HG02973 (cell line): Measurements from ENCODE around the gene WNT3A.
"Not testable (repeated sequence)": the region's sequence is repeated elsewhere in the genome, so short reads cannot be mapped to it uniquely, and the experiment has no call there.

Experiments
- ATAC-seq: cut with Tn5 transposase; IDR thresholded peaks from one replicate; pipeline ENCODE4 v1.9.1; 2021; ENCODE audit warnings: moderate library complexity; ENCODE audit not compliant: unreplicated experiment

The WNT3A gene

DNA sequence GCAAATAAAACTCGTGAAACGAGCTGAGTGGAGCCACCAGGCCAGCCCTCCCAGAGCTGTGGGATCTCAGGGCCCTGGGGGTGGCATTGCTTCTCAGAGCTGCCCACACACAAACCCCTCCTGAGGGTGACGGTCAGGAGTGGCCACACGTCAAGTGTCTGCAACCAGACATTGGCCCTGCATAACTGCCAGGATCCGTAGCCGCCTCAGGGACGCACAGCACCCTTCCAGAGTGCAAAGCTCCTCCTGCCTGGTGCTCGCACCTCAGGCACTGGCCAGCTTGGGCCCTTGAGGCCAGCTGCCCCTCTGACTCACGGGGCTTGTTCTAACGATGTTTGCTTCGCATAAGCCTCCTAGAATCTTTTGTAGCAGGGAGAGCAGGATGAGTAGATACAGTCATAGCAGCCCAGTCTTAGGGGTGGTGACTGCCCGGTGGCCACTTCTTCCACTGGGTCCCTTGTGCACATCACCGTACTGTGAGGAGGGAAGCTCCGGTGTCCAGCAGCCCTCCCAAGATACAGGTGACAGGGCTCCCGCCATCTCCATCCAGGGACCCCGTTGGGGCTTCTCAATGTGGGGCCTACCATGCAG is 5.0 kb downstream of the WNT3A start:
- ATAC-seq: no peak

GRCh38 chr1:228012555-228012954 is 5.8 kb downstream of the WNT3A start:
- no peak for ATAC-seq

- ATAC-seq: no peak
Observed at GRCh38 chr1:228013131-228013934, 6.5 kb downstream of the WNT3A start.

- ATAC-seq: no peak
Observed at GRCh38 chr1:228013935-228014930, 7.4 kb downstream of the WNT3A start.

DNA sequence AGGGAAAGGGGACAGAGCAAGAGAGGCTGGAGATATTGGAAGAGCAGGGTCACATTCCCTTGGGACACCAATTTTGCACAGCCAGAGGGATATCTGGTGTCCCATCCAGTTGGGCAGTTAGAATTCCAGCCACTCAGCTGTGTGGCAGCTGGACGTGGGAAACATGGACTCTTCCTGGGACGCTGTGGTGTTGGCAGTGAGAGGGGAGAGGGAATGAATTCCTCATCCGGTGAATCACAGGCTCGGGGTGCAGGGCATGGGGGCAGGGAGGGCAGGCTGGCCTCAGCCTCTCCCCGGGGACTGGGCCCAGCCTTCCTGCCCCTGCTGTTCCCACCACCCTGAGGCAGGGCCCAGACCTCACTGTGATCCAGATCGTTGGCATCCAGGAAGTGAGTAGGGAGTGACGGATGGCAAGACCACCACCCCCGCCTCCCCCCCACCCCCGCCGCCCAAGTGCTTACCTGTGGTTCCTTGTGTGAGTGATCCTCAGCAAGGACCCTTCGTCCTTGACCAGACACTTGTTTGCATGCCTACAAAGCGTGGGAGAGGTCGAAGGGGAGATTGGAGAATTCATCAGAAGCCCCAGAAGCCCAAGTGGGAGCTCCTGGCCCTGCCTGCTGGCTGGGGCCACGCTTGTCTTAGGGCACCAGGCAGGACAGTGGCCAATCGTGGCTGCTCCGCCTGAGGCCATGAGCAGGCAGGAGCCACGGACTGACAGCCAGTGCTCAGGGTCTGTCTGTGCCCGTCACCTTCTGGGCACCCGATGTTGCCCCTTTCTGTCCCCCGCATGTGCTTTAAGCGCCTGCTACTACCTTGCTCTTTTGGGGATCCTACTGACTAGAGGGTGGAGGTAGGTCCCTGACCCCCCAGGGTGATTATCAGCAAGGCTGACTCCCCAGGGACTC is 8.7 kb downstream of the WNT3A start:
- no peak for ATAC-seq

DNA sequence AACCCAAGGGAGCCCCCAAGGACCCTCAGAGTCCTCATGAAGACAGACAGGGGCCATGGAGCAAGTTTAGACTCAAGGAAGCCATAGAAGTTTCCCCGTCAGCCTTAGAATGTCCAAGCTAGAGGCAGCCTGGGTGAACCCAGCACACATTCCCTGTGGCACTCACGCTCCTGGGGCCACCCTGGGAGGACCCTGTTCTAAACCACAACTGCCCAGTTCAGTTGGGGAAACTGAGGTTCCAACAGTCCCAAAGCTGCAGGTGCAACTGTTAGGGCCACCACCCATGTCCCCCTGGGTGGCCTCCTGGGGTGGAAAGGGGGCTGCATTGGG is 9.3 kb downstream of the WNT3A start:
- ATAC-seq: no peak

DNA sequence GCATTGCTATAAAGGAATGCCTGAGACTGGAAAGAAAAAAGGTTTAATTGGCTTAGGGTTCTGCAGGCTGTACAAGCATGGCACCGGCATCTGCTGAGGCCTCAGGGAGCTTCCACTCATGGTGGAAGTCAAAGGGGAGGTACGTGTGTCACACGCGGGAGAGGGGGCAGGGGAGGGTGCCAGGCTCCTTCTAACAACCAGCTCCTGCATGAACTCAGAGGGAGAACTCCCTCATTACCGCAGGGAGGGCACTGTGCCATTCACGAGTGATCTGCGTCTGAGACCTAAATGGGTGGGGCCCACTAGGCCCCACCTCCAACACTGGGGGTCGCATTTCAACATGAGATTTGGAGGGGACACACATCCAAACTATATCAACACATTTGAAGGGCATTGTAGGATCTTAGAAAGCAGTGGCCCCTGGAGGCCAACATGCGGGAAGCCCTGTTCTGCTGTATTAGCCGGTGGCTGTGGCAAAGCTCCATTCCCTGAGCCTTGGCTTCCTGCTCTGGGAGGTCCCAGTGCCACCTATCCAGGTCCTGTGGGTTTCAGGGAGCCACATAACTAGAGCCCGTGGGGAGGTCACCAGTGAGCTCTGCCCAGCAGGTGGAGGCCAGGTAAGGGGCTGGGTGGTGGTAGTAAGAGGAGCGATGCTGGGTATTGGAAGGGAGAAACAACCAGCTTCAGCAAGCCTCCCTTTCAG is 10.0 kb downstream of the WNT3A start:
- ATAC-seq: no peak

- ATAC-seq: no peak
Observed at GRCh38 chr1:228017356-228018124, 10.7 kb downstream of the WNT3A start.

- no peak for ATAC-seq
Observed at GRCh38 chr1:228018125-228018398, 11.3 kb downstream of the WNT3A start.

DNA sequence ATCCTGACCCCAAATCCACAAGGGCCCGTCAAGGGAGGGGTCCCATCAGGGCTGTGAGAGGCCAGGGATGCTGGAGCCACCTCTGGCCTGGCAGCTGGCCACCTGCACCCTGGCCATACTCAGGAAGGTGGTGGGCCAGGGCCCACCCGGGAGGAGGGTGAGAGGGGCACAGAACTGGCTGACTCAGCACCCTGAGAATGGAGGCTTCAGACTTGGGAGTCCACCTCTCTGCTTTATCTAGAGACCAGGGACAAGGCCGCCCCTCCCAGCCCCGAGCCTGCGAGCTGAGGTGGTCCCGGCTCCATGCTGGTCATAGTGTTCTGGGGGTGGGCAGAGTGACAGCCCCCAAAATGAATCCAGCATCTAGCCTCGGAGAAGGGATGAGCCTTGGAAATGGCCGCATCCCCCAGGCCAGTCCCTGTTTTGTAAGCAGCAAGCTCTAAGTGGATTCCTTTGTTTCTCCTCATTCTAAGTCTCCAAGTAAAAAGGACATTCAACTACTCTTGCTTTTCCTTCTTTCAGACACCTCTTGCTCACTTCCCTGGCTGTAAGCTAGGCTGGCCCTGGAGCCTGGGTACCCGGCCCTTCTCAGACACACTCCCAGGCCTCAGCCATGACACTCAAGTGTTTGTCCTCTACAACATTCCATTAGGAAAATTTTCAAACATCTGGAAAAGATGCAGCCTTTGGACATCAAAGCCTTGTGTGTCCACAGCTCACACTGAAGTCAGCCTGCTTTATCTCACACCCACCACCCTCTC is 12.3 kb downstream of the WNT3A start:
- ATAC-seq: no peak

DNA sequence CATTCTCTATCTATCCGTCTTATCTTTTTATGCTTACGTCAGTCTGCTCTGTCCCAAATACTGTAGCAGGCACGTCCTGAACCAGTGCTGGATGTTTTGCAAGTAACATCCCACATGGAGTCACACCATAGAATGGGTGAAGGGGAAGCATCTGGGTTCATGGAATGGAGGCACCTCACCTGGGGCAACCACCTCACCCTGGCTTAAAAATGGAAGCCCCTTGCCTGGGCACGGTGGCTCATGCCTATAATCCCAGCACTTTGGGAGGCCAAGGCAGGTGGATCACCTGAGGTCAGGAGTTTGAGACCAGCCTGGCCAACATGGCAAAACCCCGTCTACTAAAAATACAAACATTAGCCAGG is 12.9 kb downstream of the WNT3A start:
- ATAC-seq: not testable (repeated sequence)

- ATAC-seq: no peak
Observed at GRCh38 chr1:228020686-228021354, 14.0 kb downstream of the WNT3A start.

DNA sequence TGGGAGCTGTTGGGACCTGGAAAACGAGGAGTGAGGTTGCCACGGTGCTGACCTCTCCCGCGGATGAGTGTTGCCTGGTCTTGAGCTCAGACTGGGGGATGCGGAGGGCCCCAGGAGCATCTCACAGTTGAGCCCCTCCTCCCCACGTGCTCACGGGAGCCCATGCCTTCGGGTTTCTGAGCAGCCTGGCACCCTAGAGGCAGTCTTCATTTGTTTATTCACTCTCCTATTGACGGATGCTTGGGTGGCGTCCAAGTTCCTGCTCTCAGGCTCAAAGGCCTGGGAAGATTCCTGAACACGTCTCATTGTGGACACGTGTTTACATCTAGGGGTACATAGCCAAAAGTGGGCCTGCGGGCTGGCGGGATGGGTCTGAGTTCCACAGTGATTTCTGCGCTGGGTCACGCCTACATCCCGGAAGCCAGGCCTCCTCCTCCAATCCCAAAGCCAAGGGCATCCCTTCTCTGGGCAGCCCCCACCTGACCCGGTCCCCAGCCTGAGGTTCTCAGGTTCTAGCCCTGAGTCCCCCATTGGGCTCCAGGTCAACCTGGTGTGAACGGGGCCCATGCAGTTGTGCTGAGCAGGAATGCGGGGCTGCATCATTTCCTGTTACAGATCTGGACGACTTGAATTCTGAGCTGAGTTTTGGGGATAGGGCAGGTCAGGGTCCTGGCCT is 14.7 kb downstream of the WNT3A start:
- ATAC-seq: no peak

DNA sequence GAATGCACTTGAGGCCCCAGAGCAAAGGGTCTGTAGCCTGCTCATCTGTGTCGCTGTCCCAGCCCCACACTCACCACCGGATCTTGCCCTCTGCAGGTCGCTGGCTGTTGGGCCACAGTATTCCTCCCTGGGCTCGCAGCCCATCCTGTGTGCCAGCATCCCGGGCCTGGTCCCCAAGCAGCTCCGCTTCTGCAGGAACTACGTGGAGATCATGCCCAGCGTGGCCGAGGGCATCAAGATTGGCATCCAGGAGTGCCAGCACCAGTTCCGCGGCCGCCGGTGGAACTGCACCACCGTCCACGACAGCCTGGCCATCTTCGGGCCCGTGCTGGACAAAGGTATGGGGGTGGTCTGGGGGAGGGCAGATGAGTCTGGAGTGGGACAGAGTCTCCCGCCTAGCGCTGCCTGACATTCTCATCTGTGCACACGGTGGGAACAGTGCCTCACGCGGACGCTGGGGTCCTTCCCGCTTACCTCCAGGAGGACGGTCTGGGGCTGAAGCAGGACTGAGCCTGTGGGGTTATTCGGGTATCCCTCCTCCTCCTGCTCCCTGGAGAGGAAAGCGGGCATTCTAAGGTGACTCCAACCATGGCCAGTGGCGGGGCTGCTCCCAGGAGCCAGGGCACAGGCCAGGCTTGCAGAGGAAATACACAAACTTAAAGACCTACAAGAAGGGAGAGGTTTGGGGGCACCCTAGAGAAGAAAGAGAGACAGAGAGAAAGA is 15.9 kb downstream of the WNT3A start:
- ATAC-seq: no peak

- ATAC-seq: no peak
Observed at GRCh38 chr1:228023294-228023639, 16.5 kb downstream of the WNT3A start.

DNA sequence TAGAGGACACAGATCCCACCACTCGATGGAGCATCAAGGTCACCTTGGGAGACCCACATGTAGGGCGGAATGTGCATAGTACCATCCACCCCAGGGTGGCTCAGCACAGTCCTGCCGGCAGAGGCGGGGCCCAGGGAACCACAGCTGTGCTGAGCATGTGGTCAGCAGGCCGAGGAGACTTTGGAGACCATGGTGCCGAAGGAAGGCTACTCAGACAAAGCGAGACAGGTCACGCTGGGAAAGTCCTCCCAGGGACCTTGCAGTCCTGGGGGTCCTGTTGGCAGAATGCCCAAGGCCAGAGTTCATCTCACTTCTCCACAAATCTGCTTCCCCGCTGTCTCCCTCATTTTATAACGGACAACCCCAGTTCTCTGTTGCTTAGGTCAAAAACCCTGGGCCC is 22.5 kb downstream of the WNT3A start:
- no peak for ATAC-seq
